ENCODE measurements around the gene RPL26. TPM values are rescaled to one million over a fixed set of nuclear protein-coding genes. Genes with fewer than 3 reads are reported as not detected.

The RPL26 gene
- total RNA-seq, 4 donors from 2014 or later = 2,728 to 5,465 (median 3,162) TPM

DNA sequence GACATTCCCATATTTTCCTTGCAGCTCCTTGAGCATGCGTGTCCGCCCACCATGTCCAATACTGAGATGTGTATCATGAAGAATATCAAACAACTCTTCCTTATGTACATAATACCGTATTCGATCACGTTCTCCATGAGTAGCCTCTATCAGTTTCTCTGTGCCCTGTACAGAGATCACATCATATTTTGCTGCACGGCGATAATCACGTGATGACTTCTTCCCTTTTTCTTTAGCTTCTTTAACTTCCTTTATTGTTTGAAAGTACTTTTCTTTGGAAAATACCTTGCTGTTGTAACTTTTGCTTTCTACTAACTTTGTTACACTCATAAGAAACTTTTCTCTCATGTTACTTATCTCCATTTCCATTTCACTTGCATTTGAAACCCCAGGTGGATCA is 13.0 kb downstream of the RPL26 start:
- no peak for DNase-seq

DNA sequence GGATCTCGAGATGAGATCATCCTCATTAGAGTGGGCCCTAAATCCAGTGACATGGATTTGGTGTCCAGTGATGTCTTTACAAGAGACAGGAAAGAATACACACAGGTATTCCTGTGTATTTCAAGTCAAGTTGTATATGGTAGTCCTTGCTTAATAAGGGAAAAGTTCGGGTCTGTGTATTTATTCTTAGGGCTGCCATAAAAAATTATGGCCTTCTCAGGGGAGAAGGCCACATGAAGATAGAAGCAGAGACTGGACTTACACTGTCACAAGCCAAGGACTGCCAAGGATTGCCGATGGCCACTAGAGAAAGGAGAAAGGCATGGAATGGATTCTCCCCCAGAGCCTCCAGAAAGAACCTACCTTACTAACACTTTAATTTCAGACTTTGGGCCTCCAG is 14.8 kb downstream of the RPL26 start:
- TF ChIP-seq, protein P1, sequence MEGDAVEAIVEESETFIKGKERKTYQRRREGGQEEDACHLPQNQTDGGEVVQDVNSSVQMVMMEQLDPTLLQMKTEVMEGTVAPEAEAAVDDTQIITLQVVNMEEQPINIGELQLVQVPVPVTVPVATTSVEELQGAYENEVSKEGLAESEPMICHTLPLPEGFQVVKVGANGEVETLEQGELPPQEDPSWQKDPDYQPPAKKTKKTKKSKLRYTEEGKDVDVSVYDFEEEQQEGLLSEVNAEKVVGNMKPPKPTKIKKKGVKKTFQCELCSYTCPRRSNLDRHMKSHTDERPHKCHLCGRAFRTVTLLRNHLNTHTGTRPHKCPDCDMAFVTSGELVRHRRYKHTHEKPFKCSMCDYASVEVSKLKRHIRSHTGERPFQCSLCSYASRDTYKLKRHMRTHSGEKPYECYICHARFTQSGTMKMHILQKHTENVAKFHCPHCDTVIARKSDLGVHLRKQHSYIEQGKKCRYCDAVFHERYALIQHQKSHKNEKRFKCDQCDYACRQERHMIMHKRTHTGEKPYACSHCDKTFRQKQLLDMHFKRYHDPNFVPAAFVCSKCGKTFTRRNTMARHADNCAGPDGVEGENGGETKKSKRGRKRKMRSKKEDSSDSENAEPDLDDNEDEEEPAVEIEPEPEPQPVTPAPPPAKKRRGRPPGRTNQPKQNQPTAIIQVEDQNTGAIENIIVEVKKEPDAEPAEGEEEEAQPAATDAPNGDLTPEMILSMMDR (IDR thresholded peaks at IDR 0.05) = no peak
- TF ChIP-seq POLR2A (IDR thresholded peaks at IDR 0.05) = no peak
- 81 to 93% methylated on average over 3 of the region's 3 CpGs for WGBS, 2 donors
- intact Hi-C loops (cut with DNase I) = no loop called here

More for the DNA sequence above, 13.0 kb downstream of the RPL26 start:
- no peak for TF ChIP-seq POLR2A (IDR thresholded peaks at IDR 0.05)
- TF ChIP-seq, protein P1 (IDR thresholded peaks at IDR 0.05) = no peak
- Histone ChIP-seq H3K27ac (no peak overlapping the region), H3K9me3 (no peaks in the 10 kb centered on the region), H3K4me1 (peaks cover 0 to 6% of the 10 kb centered on the region in 2 donors), H3K27me3 (no peaks in the 10 kb centered on the region), H3K4me3 (replicated peaks in 1 of 3) (no peak overlapping the region), H3K36me3 (peaks cover 6 to 10% of the 10 kb centered on the region in 2 donors)
- 94 to 95% methylated on average over 8 of the region's 8 CpGs for WGBS, 2 donors
- intact Hi-C loops (cut with DNase I) = no loop called here

DNA sequence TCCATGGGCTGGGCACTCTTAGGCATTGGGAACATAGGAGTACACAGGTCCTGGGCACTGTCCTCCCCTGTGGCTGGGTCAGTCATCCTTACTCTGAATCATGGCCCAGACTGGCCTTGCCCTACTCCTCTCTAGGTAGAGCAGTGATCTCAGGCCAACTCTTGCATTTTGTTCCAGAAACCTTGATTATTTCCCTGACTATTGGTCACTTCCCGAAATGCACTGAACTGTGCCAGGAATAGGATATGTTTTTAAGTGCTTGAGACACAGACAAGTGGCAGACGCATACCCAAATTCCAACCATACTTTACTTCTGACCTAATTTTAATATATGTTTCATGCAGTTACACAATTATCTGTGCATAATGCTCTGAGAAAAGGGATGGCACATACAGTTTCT is 16.8 kb downstream of the RPL26 start:
- no peak for DNase-seq
- WGBS, 2 donors = 65 to 72% methylated on average over 2 of the region's 2 CpGs

More for the DNA sequence above, 14.8 kb downstream of the RPL26 start:
- DNase-seq = no peak
- H3K27ac ChIP-seq = no peak overlapping the region
- H3K4me3 ChIP-seq (replicated peaks in 1 of 3) = no peak overlapping the region
- H3K27me3 ChIP-seq = no peaks in the 10 kb centered on the region
- H3K36me3 ChIP-seq = peaks cover 6 to 10% of the 10 kb centered on the region in 2 donors
- H3K4me1 ChIP-seq = peaks cover 0 to 4% of the 10 kb centered on the region in 2 donors
- H3K9me3 ChIP-seq = no peaks in the 10 kb centered on the region

DNA sequence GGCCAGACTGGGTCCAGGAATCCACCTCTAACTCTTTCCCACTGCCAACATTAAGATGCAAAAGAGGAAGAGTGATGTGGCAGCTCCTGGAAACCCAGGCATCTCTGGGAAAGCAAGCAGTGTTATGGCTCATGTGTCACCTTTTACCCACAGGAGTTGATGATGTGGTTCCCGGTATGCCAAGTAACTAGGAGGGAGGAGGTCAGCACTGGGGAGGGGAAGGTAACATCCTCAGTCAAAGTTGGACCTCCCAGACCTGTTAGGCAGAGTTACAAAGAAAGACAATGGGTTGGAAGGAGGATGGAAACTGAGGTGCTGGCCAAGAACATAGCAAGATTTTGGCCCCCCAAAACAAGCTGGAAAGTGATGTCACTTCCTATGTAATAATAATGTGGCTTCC is 17.9 kb downstream of the RPL26 start:
- 71 to 100% methylated on average over 1 of the region's 1 CpG for WGBS, 2 donors
- no peak overlapping the region for H3K27ac ChIP-seq
- no peak overlapping the region for H3K4me3 ChIP-seq (replicated peaks in 1 of 3)
- no peaks in the 10 kb centered on the region for H3K9me3 ChIP-seq
- peaks cover 0 to 18% of the 10 kb centered on the region in 2 donors for H3K4me1 ChIP-seq
- DNase-seq = no peak
- H3K27me3 ChIP-seq = no peaks in the 10 kb centered on the region
- intact Hi-C loops (cut with DNase I) = no loop called here
- TF ChIP-seq, protein P1 (IDR thresholded peaks at IDR 0.05) = no peak
- no peak for TF ChIP-seq POLR2A (IDR thresholded peaks at IDR 0.05)
- peaks cover 6 to 10% of the 10 kb centered on the region in 2 donors for H3K36me3 ChIP-seq

More for the DNA sequence above, 16.8 kb downstream of the RPL26 start:
- Histone ChIP-seq H3K27ac (peak overlapping the region in 1 of 3 donors; percentile 5), H3K9me3 (no peaks in the 10 kb centered on the region), H3K4me1 (peaks cover 0 to 15% of the 10 kb centered on the region in 2 donors), H3K4me3 (replicated peaks in 1 of 3) (no peak overlapping the region), H3K36me3 (peaks cover 6 to 10% of the 10 kb centered on the region in 2 donors), H3K27me3 (no peaks in the 10 kb centered on the region)
- intact Hi-C loops (cut with DNase I) = no loop called here
- TF ChIP-seq, protein P1 (IDR thresholded peaks at IDR 0.05) = no peak
- TF ChIP-seq POLR2A (IDR thresholded peaks at IDR 0.05) = no peak

DNA sequence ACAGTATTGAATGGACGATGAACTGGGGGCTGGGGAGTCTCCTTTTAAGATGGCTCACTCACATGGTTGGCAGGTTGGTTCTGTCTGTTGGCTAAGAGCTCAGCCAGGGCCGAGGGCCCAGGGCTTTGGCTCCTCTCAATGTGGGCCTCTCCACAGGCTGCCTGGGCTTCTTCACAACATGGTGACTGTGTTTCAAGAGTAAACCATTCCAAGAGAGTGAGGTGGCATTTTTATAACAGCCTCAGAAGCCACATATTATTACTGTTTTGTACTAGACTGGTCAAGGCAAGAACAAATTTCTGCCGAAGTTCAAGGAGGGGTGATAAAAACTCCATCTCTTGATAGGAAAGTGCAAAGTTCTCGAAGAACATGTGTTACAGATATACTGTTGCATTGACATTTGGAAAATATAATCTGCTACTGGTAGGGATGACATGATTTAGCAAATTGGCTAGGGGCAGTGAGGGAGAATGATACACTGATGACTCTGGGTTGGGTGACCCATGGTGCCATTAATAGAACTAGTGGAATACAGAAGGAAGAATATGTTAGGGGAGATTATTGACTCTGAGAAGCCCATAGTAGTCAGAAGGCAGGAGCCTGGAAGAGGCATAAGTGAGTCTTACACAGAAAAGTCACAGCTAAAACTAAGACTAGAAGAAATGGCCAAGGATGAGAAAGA is 20.2 kb downstream of the RPL26 start:
- TF ChIP-seq, protein P1 (IDR thresholded peaks at IDR 0.05) = no peak
- TF ChIP-seq POLR2A (IDR thresholded peaks at IDR 0.05) = no peak
- 77 to 93% methylated on average over 3 to 4 of the region's 4 CpGs for WGBS, 2 donors
- Histone ChIP-seq H3K36me3 (no peaks in the 10 kb centered on the region), H3K4me1 (peaks cover 0 to 18% of the 10 kb centered on the region in 2 donors), H3K27me3 (no peaks in the 10 kb centered on the region), H3K9me3 (no peaks in the 10 kb centered on the region), H3K4me3 (replicated peaks in 1 of 3) (no peak overlapping the region), H3K27ac (no peak overlapping the region)
- DNase-seq = no peak
- intact Hi-C loops (cut with DNase I) = no loop called here

Data from thyroid gland (tissue), 4 donors.